NB4 (cell line): ENCODE measurements around the gene CDH3.

ENCODE experiments used
- DNase-seq: peaks from one replicate; pipeline ENCODE4 v3.0.0; 2010; ENCODE audit warnings: low read depth
- H3K4me3 ChIP-seq: one replicate; pipeline ENCODE4 v1.5.1; 2011; ENCODE audit warnings: mild to moderate bottlenecking, low read depth, low read length, moderate library complexity
- MYC ChIP-seq: IDR thresholded peaks from 2 replicates; pipeline ENCODE4 v1.6.1; 2011; ENCODE audit warnings: low read depth, low read length
- POLR2A ChIP-seq: IDR thresholded peaks from 2 replicates; pipeline ENCODE4 v1.6.1; 2011; ENCODE audit warnings: mild to moderate bottlenecking; ENCODE audit not compliant: insufficient read length; ENCODE audit errors: extremely low read depth
- TF ChIP-seq, protein P1 (sequence below): IDR thresholded peaks from 2 replicates; pipeline ENCODE4 v1.6.1; 2011; ENCODE audit warnings: low read depth, low read length
- TF ChIP-seq, protein P2 (sequence below): IDR thresholded peaks from one replicate; pipeline ENCODE4 v1.5.1; 2012; ENCODE audit warnings: low read depth, low read length

The CDH3 gene

DNA sequence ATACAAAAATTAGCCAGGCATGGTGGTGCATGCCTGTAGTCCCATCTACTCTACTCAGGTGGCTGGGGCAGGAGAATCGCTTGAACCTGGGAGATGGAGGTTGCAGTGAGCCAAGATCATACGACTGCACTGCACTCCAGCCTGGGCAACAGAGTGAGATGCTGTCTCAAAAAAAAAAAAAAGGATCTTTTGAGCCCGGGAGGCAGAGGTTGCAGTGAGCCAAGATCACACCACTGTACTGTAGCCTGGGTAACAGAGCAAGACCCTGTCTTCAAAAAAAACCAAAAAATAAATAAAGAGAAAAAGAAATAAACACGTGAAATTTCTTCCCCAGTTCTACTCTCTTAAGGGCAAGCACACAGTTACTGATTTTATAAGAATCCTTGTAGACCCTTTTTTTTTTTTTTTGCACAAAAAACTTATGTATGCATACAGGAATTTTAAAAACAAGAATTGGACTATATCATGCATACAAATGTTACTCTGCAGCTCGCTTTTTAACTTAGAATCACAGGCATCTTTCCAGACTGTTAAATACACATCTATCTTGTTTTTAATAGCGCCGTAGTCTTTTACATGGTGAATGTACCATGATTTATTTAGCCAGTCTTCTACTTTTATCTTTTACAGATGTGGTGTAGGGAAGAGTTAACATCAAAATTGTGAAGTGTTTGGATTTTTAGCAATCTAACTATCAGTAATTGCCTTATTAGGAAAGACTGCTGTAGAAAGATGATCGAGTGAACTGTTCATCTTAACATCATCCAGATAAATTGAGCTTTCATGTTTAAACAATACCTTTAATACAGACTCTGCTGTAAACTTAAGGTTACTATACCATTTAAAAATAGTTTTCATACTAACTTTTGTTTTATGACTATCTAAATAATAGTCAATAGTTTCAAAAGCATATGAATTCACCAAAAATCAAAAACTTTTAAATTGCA, 14.6 kb downstream of the CDH3 start:
- no peak overlapping the region for H3K4me3 ChIP-seq
- no peak for DNase-seq
- TF ChIP-seq, protein P1, sequence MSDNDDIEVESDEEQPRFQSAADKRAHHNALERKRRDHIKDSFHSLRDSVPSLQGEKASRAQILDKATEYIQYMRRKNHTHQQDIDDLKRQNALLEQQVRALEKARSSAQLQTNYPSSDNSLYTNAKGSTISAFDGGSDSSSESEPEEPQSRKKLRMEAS = no peak
- TF ChIP-seq, protein P2, sequence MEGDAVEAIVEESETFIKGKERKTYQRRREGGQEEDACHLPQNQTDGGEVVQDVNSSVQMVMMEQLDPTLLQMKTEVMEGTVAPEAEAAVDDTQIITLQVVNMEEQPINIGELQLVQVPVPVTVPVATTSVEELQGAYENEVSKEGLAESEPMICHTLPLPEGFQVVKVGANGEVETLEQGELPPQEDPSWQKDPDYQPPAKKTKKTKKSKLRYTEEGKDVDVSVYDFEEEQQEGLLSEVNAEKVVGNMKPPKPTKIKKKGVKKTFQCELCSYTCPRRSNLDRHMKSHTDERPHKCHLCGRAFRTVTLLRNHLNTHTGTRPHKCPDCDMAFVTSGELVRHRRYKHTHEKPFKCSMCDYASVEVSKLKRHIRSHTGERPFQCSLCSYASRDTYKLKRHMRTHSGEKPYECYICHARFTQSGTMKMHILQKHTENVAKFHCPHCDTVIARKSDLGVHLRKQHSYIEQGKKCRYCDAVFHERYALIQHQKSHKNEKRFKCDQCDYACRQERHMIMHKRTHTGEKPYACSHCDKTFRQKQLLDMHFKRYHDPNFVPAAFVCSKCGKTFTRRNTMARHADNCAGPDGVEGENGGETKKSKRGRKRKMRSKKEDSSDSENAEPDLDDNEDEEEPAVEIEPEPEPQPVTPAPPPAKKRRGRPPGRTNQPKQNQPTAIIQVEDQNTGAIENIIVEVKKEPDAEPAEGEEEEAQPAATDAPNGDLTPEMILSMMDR = no peak
- no peak for TF ChIP-seq POLR2A
- TF ChIP-seq MYC = no peak

DNA sequence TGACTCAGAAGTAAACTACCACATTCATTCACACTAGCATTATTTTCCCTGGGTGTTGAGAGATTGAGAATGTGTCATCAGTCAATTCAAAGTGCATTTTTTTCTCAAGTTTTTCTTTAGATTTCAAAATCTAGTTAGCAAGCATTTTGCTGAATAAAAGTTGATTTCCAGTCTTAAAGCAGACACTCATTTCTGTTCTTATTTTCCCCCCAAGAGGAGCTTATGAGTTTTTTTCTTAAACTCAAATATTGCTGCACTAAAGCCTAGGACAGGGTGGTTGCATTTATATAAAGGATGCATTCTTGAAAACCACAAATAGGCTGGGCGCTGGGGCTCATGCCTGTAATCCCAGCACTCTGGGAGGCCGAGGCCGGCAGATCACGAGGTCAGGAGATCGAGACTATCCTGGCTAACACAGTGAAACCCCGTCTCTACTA, 15.3 kb downstream of the CDH3 start:
- no peak for TF ChIP-seq MYC
- TF ChIP-seq, protein P2 = no peak
- TF ChIP-seq POLR2A = no peak
- TF ChIP-seq, protein P1 = no peak
- no peak for DNase-seq
- H3K4me3 ChIP-seq = no peak overlapping the region

DNA sequence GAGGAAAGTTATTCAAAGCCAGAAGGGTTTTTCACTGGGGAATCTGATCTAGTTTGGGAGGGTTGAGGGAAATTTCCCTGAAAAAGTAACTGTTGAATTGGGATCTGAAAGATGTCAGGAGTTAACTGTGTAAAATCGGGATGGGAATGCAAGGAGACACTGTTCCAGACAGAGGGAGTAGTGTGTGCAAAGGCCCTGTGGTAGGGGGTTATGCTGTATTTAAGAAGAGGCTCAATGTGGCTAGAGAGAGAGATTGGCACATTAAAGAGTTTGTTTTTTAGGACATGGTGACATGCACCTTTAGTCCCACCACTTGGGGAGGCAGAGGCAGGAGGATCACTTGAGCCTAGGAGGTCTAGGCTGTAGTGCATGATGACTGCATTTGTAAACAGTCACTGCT, 16.9 kb downstream of the CDH3 start:
- TF ChIP-seq, protein P2 = no peak
- TF ChIP-seq MYC (no peak), POLR2A (no peak)
- TF ChIP-seq, protein P1 = no peak
- no peak for DNase-seq
- H3K4me3 ChIP-seq = no peak overlapping the region

DNA sequence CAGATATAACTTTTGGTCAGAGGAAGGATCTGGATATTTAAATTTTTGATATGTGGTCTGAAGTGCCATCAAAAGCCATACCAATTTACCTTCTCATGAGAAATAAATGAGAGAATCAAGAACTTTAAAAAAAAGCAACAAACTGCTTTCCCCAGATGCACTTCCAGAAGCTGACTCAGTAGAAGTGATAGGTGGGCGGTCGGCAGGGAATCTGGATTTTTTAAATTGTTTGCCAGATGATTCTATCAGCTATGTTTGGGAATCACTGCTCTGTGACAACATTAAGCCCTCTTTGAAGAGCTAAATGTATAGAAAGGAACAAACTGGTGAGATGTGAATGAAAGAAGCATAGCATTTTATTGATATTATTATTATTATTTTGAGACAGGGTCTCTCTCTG, 19.2 kb downstream of the CDH3 start:
- TF ChIP-seq POLR2A (no peak), MYC (no peak)
- TF ChIP-seq, protein P1 = no peak
- TF ChIP-seq, protein P2 = no peak
- DNase-seq = no peak
- no peak overlapping the region for H3K4me3 ChIP-seq

DNA sequence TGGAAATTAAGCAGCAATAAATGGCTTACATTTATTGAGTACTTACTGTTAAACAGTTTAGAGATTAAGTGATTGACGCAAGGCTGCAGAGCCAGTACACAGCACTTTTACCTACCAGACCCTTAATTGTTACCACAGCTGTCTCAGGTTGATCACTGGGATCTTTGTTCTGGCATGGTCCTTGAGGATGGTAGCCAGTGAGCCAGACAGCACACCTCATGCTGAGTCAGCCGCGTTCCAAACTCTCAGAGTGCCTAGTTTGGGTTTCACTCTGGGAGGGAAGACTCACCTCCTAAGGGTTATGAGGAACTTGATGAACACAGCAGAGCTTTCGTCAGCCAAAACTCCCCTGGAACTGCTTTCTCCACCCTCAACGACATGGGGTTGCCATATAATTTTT, 20.4 kb downstream of the CDH3 start:
- H3K4me3 ChIP-seq = no peak overlapping the region
- DNase-seq = no peak
- TF ChIP-seq POLR2A = no peak
- TF ChIP-seq, protein P1 = no peak
- TF ChIP-seq, protein P2 = no peak
